Stimulated activated CD4-positive, alpha-beta T cell treated with anti-CD3 and anti-CD28 coated beads, Interleukin-4, amount 100 ng/mL, for 1 hour (primary cell): Measurements from ENCODE around the gene MYO10.

Source experiments
- DNase-seq: peaks from one replicate; pipeline ENCODE4 v3.0.0-alpha.2; 2020

Gene MYO10

DNA sequence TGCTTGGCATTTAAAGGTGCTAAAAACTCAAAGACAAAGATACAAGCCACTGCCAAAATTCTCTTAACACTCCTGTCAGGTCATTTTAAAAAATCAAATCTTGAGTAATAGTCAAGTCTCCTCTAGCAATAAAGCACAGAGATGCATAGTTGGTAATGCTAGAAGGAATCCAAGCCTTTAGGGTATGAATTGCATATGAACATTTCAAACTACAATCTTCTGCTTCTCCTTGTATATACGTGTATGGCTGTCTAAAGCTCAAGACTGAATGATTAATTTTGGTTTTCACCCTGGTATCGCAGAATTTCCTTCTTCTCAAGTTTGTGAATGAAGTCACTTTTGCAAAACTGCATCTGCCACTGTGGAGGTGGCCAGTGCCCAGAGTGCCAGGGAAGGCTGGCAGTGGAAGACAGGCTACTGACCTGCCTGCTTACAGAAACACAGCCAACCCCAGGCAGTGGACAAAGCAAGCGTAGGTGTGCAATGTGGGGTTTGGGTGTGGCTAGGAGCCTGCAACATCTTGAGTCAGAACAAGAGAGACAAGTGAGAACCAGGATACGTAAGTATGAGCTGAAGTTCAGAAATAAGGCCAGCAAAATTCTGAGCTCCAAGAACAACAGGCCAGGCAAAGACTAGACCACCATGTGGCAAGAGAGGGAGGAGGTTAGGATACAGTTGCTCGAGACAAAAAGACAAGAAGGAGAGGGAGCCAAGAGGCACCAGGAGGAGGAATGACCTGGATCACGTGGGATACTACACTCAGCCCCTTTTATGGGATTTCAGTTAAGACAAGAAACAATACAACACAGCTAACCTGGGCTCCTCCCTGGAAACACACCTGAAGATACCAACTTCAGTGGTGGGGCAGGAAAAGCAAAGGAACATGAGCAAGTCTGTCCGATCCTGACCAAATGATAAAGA is 22.6 kb downstream of the MYO10 start:
- DNase-seq, result no peak

DNA sequence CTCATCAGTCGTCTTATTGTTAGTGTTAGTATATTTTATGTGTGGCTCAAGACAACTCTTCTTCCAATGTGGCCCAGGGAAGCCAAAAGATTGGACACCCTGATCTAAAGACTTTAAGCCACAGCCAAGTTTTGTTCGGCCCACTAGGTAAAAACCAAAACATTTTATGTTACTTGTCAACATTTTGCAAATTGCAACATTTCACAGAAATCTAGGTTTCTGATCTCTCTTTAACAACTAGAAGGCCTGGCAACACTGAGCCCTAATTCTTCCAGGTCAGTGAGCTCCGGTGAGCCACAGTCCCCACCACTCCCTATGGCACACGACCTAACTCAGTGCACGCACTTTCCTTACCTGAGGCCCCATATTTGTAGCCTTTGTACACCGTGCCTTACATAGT is 24.0 kb downstream of the MYO10 start:
- no peak for DNase-seq

DNA sequence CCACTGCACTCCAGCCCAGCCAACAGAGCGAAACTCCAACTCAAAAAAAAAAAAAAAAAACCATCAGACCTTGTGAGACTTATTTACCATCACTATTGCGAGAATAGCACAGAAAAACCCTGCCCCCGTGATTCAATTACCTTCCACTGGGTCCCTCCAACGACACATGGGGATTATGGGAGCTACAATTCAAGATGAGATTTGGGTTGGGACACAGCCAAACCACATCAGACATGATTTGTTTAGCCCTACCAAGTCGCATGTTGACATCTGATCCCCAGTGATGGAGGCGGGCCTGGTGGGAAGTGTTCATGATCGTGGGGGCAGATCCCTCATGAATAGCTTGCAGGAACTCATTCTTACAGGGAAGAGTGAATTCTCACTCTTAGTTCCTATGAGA is 26.6 kb downstream of the MYO10 start:
- DNase-seq, result no peak

DNA sequence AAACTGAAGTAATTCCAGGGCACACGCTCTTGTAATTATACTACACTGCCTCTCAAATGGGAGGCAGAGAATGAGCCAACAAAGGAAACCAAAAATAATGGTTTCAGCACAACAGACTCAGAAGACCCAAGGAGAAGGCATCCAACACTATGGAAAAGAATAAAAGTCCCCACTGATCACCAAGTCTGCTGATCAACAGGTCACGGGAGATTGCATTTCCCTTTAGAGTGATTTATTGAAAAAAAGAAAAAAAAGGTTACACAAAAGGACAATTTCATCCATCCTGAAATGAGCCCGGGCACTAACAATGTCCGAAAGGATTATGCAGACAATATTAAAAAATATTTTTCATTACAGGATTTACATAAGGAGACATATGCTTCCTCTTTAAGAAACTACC is 28.8 kb downstream of the MYO10 start:
- no peak for DNase-seq

DNA sequence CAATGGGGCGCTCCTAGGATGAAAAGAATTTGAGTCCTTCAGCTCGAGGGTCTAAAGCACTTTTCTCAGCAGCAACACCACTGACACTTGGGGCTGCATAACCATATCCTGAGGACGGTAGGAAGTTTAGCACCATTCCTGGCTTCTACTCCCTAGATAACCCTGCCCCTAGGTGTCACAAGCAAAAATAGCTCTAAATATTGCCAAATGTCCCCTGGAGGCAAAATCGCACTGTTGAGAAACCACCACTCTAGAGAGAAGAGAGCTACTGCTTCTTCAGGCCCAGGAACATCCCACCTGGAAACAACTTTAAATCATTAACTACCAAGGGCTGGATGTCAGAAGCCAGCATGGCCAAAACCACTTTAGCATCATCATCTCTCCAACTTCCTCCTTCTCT is 29.8 kb downstream of the MYO10 start:
- no peak for DNase-seq

DNA sequence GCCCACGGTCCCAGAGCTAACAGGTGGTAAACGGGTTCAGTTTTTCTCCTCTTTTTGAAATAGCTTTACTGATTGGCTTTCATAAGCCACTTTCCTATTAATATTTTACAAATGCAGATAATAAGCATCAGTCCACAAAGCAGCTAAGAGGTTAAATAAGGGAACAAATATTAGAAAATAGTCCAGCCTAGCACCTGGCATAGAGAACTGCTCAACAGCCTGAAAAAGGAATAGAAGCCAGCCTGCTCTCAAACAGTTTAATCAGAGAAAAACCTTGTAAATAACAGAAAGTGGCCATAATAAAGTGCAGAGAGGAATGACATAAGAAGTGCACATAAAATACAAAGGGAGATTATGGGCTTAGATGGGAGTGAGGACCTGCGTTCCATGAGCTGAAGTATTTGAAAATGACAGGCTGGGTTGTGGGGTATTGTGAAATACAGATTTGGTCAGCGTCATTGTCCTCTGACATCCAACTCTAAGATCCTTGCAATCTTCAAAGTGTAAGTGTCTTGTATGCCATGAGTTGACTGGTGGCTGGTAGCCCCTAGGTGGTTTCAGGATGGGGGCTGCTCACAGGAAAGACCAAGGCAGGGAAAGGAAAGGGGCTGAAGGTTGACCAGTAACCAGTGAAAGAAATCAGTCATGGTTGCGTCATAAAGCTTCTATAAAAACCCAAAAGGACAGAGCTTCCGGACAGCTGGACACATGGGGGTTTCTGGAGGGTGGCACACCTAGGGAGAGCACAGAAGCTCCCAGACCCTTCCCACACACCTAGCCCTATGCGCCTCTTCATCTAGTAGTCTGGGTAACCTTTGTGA is 32.4 kb downstream of the MYO10 start:
- DNase-seq, result no peak

DNA sequence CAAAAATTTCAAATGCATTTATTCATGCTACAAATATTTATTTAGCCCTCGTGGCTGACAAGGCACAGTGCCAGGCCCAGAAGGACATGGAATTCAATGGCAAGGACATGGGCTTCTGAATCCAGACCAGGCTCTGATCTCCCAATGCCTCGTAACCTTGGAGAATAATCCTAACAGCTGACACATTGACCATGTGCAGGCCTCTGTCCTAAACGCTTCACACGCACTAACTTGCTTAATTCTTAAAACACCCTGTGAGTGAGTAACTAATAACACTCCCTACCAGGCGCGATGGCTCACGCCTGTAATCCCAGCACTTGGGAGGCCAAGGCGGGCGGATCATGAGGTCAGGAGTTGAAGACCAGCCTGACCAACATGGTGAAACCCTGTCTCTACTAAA is 33.2 kb downstream of the MYO10 start:
- DNase-seq, result no peak

DNA sequence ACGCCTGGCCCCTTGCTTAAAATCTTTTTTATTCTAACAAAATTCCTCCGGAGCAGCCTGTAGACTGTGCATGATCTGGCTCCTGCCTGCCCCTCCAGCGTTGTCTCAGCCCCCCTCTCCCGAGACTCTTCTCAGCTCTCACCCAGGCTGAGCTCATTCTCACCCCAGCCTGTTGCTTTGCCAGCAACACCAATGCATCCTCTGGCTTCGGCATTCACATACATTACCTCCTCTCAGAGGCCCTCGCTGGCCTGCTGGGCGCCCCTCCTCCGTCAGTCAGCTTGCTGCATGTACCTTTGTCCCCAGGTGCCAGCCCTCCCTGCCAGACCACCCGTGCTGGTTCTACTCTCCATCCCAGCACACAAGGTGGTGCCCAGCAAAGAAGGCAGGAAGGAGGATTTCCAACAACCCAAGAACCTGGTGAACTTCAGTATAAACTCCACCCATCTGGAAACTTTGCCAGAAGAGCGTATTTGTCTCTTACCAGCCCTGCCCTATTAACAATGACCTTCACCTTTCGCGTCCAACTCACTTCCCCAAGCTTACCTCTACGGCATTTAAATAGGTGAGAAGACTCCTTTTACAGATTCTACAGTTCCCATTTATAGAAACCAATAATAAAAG is 35.0 kb downstream of the MYO10 start:
- DNase-seq, result no peak

DNA sequence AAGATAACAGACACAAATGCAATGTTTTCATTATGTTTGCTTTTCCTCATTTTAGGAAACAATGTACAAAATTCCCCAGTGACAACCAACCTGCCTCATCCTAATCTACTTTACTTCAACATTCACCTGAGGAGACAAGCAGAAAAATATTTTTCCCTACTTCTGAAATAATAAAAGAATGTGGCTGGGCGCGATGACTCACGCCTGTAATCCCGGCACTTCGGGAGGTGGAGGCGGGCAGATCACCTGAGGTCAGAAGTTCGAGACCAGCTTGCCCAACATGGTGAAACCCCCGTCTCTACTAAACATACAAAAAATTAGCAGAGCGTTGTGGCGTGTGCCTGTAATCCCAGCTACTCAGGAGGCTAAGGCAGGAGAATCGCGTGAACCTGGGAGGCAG is 36.9 kb downstream of the MYO10 start:
- no peak for DNase-seq

DNA sequence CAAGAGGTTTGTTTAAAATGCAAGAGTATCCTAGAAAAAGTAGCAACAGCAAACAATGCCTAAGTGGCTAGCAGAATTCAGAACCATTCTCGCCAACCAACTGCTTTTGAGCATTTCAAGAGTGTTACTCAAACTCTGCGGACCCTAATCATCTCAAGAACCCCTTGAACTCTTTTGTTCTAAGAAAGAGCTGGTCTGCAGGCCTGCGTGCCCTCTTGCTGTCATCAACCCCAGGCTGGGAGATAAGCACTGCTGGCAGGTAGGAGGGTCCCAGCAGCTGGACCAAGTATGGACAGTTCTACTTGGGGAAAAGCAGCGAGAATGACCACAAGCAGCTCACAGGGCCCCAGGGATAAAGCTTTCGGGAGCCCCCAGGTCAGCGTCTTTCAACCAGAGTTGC is 38.3 kb downstream of the MYO10 start:
- no peak for DNase-seq

DNA sequence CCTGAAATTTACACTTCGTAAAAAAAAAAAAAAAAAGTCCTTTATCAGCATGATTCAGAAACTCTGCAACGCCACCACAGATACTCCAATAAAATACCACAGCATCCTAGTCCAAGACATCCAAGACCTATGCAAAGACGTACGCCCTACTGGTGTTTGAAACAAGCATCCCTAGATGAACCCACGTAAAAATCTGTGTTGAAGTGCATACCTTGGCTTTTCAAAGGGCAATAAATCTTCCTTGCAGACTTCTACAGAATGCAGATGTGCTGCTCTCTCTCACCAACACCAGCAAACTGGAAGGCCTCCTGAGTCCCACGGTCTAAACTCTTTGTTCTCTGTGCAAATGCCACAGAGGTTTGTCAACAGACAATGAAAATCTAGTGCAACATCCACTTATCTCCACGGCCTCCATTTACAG is 38.8 kb downstream of the MYO10 start:
- DNase-seq, result no peak

DNA sequence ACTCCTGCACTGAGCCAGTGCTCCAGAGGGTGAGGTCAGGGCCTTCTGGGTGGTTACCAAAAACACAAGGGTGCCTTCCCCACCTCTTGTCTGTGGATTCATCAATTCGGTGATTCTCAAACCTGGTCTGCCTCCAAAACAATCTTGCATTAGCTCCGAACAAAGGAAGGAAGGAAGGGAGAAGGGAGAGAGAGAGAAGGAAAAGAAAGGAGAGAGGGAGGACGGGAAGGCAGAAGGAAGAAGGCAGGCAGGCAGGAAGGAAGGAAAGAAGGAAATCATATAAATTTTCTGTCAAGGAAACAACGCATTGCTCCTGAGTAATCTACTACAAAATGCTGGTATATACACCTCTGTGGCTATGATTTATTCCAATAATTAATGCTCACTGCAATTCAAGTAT is 39.3 kb downstream of the MYO10 start:
- no peak for DNase-seq

DNA sequence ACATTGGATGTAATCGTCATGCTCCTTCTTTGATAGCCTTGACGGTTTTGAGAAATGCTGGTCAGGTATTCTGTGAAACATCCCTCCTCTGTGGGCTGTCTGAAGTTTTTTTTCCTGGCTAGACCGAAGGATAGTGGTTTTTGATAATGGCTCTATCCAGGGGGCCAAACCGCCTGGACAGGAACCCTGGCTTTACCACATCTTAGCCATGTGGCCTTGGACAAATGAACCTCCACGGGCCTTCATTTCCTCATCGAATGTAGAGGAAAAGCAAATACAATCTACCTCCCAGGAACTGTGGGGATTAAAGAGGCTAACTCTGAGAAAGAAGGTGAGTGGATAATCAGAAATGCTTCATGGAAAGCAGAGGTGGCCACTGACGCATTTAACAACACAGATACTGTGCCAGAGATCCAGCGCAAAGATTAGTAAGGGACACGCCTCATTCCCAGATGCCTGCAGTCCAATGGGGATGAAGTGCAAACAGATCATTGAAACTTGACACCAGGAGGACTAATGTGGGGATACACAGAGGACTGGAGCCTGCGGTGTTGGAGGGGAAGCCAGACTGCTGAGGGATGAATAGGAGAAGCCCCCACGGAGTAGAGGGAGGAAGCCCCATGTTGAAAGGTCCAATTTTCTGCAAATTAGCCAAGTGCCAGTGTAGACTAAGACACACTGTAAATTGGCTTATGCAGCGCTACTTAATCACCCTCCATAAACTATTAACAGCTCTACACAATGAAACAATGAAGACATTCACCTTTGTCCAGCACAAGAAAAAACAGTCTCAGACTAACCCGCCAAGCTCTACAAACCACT is 41.6 kb downstream of the MYO10 start:
- no peak for DNase-seq

DNA sequence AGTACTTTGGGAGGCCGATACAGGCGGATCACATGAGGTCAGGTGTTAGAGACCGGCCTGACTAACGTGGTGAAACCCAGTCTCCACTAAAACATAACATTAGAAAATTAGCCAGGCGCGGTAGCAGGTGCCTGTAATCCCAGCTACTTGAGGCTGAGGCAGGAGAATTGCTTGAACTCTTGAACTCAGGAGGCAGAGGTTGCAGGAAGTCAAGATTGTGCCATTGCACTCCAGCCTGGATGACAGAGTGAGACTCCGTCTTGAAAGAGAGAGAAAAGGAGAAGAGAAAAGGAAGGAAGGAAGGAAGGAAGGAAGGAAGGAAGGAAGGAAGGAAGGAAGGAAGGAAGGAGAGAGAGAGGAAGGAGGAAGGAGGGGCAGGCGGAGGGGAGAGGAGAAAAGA is 45.1 kb downstream of the MYO10 start:
- no peak for DNase-seq

DNA sequence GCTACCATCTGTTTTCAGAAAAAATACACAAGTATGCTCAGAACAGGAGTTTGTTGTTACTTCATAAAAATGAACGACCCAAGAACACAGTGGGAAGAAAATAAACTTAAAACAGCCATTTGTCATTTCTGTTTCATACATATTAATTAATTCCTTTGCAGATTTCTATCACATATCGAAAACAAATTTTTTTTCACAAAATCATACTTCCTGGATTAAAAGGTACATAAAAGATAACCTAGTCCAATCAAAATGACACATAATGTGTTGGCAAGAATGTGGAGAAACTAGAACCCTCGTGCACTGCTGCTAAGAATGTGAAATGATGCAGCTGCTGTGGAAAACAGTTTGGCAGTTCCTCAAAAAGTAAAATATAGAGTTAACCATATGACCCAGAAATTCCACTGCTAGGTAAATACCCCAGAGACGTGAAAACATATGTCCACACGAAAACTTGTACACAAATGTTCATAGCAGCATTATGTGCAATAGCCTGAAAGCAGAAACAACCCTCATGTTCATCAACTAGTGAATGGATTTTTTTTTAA is 46.0 kb downstream of the MYO10 start:
- DNase-seq, result no peak

DNA sequence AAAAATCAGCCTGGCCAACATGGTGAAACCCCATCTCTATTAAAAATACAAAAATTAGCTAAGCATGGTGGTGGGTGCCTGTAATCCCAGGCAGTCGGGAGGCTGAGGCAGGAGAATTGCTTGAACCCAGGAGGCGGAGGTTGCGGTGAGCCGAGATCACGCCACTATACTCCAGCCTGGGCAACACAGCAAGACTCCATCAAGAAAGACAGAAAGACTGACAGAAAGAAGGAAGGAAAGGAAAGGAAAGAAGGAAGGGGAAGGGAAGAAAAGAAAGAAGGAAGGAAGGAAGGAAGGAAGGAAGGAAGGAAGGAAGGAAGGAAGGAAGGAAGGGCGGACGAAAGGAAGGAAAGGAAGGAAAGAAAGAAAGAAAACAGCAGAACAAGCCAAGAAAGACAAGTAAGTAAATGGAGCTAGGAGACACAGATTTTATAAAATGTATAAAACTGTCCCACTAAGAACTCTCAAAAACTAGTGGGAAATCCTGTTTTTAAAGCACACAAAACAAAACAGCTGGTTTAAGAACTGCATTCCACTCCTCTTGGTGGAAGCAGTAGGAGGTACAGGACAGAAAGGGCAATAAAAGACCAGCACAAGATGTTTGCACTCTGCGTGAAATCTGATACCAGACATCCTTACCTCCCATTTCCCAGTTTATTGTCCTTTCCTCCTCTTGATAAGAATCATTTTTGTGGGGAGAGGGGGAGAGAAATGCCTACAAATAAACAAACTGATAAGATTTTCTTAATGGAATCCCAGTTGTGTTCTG is 46.7 kb downstream of the MYO10 start:
- DNase-seq, result no peak

DNA sequence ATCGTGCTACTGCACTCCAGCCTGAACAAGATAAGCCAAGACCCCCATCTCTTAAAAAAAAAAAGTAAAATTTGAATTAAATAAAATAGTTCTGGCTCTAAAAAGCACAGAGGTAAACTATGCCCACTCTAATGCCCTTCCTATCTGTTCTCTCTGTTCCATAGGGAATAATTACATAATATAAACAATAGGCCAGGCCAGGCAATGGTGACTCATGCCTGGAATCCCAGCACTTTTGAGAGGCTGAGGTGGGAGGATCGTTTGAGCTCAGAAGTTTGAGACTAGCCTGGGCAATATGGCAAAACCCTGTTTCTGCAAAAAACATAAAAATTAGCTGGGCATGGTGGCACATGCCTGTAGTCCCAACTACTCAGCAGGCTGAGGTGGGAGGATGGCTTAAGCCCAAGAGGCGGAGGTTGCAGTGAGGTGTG is 47.4 kb downstream of the MYO10 start:
- no peak for DNase-seq

DNA sequence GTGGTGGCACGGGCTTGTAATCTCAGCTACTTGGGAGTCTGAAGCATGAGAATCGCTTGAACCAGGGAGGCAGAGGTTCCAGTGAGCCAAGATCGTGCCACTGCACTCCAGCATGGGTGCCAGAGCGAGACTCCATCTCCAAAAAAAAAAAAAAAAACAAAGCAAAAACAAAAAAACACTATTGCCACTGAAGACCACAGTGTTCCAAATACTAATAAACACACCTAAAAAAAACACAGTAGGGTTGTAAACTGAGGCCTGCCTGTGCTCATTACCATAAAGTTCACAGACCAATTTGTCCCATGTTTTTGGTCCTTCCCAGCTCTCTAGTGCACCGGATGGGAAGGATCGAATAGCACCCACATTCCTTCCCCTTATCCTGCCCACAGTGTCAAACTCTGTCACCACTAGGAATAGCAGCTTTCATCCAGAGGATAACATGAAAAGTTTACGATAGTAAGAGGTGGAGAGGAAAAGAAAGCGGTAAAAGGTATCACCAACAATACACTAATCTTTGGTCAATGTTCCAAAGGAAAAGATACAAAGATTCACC is 49.2 kb downstream of the MYO10 start:
- no peak for DNase-seq

DNA sequence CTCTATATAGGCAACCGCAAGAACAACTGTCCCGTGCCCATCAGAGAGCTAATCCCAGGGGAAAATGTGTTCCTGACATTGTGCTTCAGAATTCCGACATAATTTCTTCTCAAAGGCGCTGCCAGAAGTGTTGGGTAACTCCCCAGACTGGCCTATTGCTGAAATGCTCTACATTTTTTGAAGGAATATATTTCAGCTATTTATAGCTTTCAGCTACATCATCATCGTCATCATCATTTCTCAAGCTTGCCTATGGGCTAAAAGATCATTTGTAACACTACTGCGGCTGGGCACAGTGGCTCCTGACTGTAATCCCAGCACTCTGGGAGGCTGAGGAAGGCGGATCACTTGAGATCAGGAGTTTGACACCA is 49.7 kb downstream of the MYO10 start:
- no peak for DNase-seq

DNA sequence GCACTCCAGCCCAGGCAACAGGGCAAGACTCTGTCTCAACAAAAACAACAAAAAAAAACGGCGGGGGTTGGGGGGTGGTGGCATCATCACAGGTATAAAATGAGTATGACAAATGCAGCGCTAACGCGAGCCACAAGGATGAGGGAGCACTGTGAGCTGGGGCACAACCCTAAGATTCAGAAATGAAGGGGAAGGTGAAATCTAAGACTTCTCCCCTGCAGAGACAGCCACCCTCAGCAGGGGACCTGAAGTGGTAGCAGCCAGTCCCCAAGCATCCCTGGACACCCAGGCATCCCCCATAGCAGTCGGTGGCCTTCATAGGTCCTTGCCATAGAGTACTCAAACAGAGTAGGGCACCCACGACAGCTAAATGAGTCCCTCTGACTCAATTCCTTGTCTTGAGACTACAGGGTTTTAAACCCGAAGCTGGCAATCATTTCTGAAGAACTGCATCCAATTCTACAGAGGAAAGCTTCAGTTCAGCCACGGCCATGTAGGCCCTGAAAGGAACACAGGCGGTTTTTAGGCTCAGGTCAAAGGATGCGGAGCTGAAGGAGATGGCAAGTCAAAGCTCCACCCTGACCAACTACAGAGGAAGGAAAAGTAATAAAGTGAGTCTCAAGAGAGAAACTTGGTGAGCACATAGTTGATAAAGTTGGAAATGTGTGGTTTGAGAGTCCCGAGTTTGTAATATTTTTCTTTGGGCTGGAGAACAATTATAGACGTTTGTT is 50.3 kb downstream of the MYO10 start:
- no peak for DNase-seq

DNA sequence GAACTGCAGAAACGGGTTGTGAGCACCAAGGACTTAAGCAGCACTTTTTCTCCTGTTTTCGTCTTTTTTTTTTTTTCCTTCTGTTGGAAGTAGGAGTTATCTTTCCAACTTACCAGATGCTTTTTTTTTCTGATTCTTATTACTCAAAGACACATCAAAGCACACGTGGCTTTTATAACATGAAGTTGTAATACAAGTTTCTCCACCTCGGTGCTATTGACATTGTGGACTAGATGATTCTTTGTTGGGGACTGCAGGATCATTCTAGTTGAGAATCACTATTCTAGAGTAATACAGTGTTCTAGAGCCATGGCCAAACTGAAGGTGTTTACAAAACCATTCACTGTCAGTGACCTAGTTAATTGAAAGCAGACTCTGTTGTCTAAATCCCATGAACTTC is 51.5 kb downstream of the MYO10 start:
- no peak for DNase-seq
